Stimulated activated naive B cell treated with anti-CD40 and anti-IgM and Interleukin-4, amounts not matched to agents 10 μg/mL and 1 μg/mL and 100 μg/mL, for 72 hours (primary cell): ENCODE results near the gene RAB3A.
"Not testable (repeated sequence)": the region's sequence is repeated elsewhere in the genome, so short reads cannot be mapped to it uniquely, and the experiment has no call there.

Source experiments
- ATAC-seq, 2 donors: fragments of 150-1000 bp; cut with Tn5 transposase; replicated peaks; 2 replicates each; pipeline ENCODE4 v1.10.0; 2021; ENCODE audit warnings: moderate library complexity in 1 of 2
- DNase-seq: peaks from one replicate; pipeline ENCODE4 v3.0.0; 2021
- H3K27ac Mint-ChIP-seq: one replicate; pipeline ENCODE4 v1.8.0; 2022; ENCODE audit warnings: mild to moderate bottlenecking, mixed read lengths
- H3K27me3 Mint-ChIP-seq, 2 donors: one replicate each; pipeline ENCODE4 v1.8.0; 2022; ENCODE audit warnings: mixed read lengths in 2 of 2
- H3K36me3 Mint-ChIP-seq, 2 donors: one replicate each; pipeline ENCODE4 v1.8.0; 2022; ENCODE audit warnings: mixed read lengths in 2 of 2, mild to moderate bottlenecking in 1 of 2
- H3K4me1 Mint-ChIP-seq, 2 donors: one replicate each; pipeline ENCODE4 v1.8.0; 2022; ENCODE audit warnings: mixed read lengths in 2 of 2, mild to moderate bottlenecking in 1 of 2
- H3K4me3 Mint-ChIP-seq, 2 donors: one replicate each; pipeline ENCODE4 v1.8.0; 2022; ENCODE audit warnings: mild to moderate bottlenecking in 2 of 2, mixed read lengths in 2 of 2, moderate library complexity in 1 of 2
- H3K9me3 Mint-ChIP-seq, 2 donors: one replicate each; pipeline ENCODE4 v1.8.0; 2022; ENCODE audit warnings: mixed read lengths in 2 of 2, mild to moderate bottlenecking in 1 of 2

The RAB3A gene

GRCh38 chr19:18218159-18218558, 14.3 kb upstream of the RAB3A start:
- H3K4me1 Mint-ChIP-seq = peaks cover 6 to 9% of the 10 kb centered on the region in 2 donors
- ATAC-seq = no peak
- H3K27me3 Mint-ChIP-seq = peaks cover 32 to 41% of the 10 kb centered on the region in 2 donors
- no peaks in the 10 kb centered on the region for H3K9me3 Mint-ChIP-seq
- no peak overlapping the region for H3K4me3 Mint-ChIP-seq
- H3K36me3 Mint-ChIP-seq = no peaks in the 10 kb centered on the region
- DNase-seq = no peak
- no peak overlapping the region for H3K27ac Mint-ChIP-seq

- ATAC-seq (no peak), DNase-seq (no peak)
- Mint-ChIP-seq H3K4me3 (no peak overlapping the region), H3K4me1 (peaks cover 6 to 9% of the 10 kb centered on the region in 2 donors), H3K9me3 (no peaks in the 10 kb centered on the region), H3K36me3 (no peaks in the 10 kb centered on the region), H3K27ac (no peak overlapping the region), H3K27me3 (peaks cover 23 to 32% of the 10 kb centered on the region in 2 donors)
These were observed 12.9 kb upstream of the RAB3A start for GRCh38 chr19:18216789-18217188.

GRCh38 chr19:18214779-18215433, 11.1 kb upstream of the RAB3A start:
- H3K27ac Mint-ChIP-seq = no peak overlapping the region
- no peaks in the 10 kb centered on the region for H3K36me3 Mint-ChIP-seq
- DNase-seq (no peak), ATAC-seq (no peak)
- H3K4me3 Mint-ChIP-seq = no peak overlapping the region
- peaks cover 0 to 4% of the 10 kb centered on the region in 2 donors for H3K4me1 Mint-ChIP-seq
- H3K27me3 Mint-ChIP-seq = peaks cover 24 to 30% of the 10 kb centered on the region in 2 donors
- no peaks in the 10 kb centered on the region for H3K9me3 Mint-ChIP-seq

GRCh38 chr19:18211683-18212082, 7.8 kb upstream of the RAB3A start:
- no peak for ATAC-seq
- Mint-ChIP-seq H3K4me3 (no peak overlapping the region), H3K9me3 (no peaks in the 10 kb centered on the region), H3K27me3 (peaks cover 30 to 33% of the 10 kb centered on the region in 2 donors), H3K4me1 (no peaks in the 10 kb centered on the region), H3K27ac (no peak overlapping the region), H3K36me3 (no peaks in the 10 kb centered on the region)
- no peak for DNase-seq

- H3K27ac Mint-ChIP-seq, H3K9me3 Mint-ChIP-seq, H3K4me3 Mint-ChIP-seq, ATAC-seq, H3K36me3 Mint-ChIP-seq, DNase-seq, H3K4me1 Mint-ChIP-seq: not testable (repeated sequence)
- H3K27me3 Mint-ChIP-seq = peaks cover 27 to 33% of the 10 kb centered on the region in 2 donors
These were observed 6.1 kb upstream of the RAB3A start for GRCh38 chr19:18209912-18210311.

- Mint-ChIP-seq H3K9me3 (no peaks in the 10 kb centered on the region), H3K4me1 (peaks cover 4 to 20% of the 10 kb centered on the region in 2 donors), H3K27me3 (peaks cover 22 to 33% of the 10 kb centered on the region in 2 donors), H3K36me3 (no peaks in the 10 kb centered on the region), H3K27ac (no peak overlapping the region), H3K4me3 (no peak overlapping the region)
- ATAC-seq (no peak), DNase-seq (no peak)
These were observed 4.5 kb upstream of the RAB3A start for GRCh38 chr19:18208098-18208951.

GRCh38 chr19:18206018-18206417, 2.2 kb upstream of the RAB3A start:
- ATAC-seq = no peak
- H3K36me3 Mint-ChIP-seq = peaks cover 9 to 11% of the 10 kb centered on the region in 2 donors
- peaks cover 14 to 35% of the 10 kb centered on the region in 2 donors for H3K4me1 Mint-ChIP-seq
- DNase-seq = no peak
- peaks cover 15 to 24% of the 10 kb centered on the region in 2 donors for H3K27me3 Mint-ChIP-seq
- peak overlapping the region in 1 of 2 donors; percentile 94 for H3K4me3 Mint-ChIP-seq
- no peak overlapping the region for H3K27ac Mint-ChIP-seq
- H3K9me3 Mint-ChIP-seq = no peaks in the 10 kb centered on the region

GRCh38 chr19:18205200-18205892, 1.5 kb upstream of the RAB3A start:
- Mint-ChIP-seq H3K36me3 (peaks cover 10 to 12% of the 10 kb centered on the region in 2 donors), H3K27me3 (peaks cover 11 to 17% of the 10 kb centered on the region in 2 donors), H3K9me3 (no peaks in the 10 kb centered on the region), H3K4me1 (peaks cover 14 to 35% of the 10 kb centered on the region in 2 donors), H3K27ac (peak overlapping the region; percentile 94), H3K4me3 (peak overlapping the region; percentile 88 to 94)
- peak; percentile 53 for DNase-seq
- ATAC-seq = peak; percentile 11 to 15

GRCh38 chr19:18204394-18205199, 755 bp upstream of the RAB3A start:
- Mint-ChIP-seq H3K4me3 (peak overlapping the region; percentile 88 to 94), H3K9me3 (no peaks in the 10 kb centered on the region), H3K27ac (peak overlapping the region; percentile 94), H3K4me1 (peaks cover 14 to 35% of the 10 kb centered on the region in 2 donors), H3K36me3 (peaks cover 10 to 17% of the 10 kb centered on the region in 2 donors), H3K27me3 (peaks cover 5 to 10% of the 10 kb centered on the region in 2 donors)
- DNase-seq (peak; percentile 54), ATAC-seq (peak; percentile 12 to 15)

GRCh38 chr19:18203408-18203862, 407 bp downstream of the RAB3A start:
- ATAC-seq (peak; percentile 8 to 20), DNase-seq (no peak)
- Mint-ChIP-seq H3K9me3 (no peaks in the 10 kb centered on the region), H3K27ac (peak overlapping the region; percentile 91), H3K4me1 (peaks cover 14 to 35% of the 10 kb centered on the region in 2 donors), H3K36me3 (peaks cover 15 to 22% of the 10 kb centered on the region in 2 donors), H3K27me3 (peaks cover 1% of the 10 kb centered on the region in 2 donors), H3K4me3 (peak overlapping the region; percentile 94 to 95)

- Mint-ChIP-seq H3K27me3 (no peaks in the 10 kb centered on the region), H3K9me3 (no peaks in the 10 kb centered on the region), H3K27ac (peak overlapping the region; percentile 91), H3K36me3 (peaks cover 20 to 27% of the 10 kb centered on the region in 2 donors), H3K4me1 (peaks cover 14 to 35% of the 10 kb centered on the region in 2 donors), H3K4me3 (peak overlapping the region; percentile 94 to 95)
- no peak for DNase-seq
- no peak for ATAC-seq
These were observed 949 bp downstream of the RAB3A start for GRCh38 chr19:18202778-18203407.

GRCh38 chr19:18202397-18202777, 1.5 kb downstream of the RAB3A start:
- Mint-ChIP-seq H3K4me3 (peak overlapping the region; percentile 72 to 94), H3K9me3 (no peaks in the 10 kb centered on the region), H3K27me3 (no peaks in the 10 kb centered on the region), H3K4me1 (peaks cover 14 to 35% of the 10 kb centered on the region in 2 donors), H3K36me3 (peaks cover 21 to 31% of the 10 kb centered on the region in 2 donors), H3K27ac (no peak overlapping the region)
- no peak for ATAC-seq
- DNase-seq = no peak

GRCh38 chr19:18198374-18198773, 5.5 kb downstream of the RAB3A start:
- Mint-ChIP-seq H3K36me3 (peaks cover 29 to 49% of the 10 kb centered on the region in 2 donors), H3K27me3 (no peaks in the 10 kb centered on the region), H3K4me1 (peaks cover 25 to 35% of the 10 kb centered on the region in 2 donors), H3K9me3 (no peaks in the 10 kb centered on the region), H3K27ac (no peak overlapping the region), H3K4me3 (no peak overlapping the region)
- no peak for DNase-seq
- no peak for ATAC-seq
